ENCODE measurements around the gene SDC1.

SDC1 gene

GRCh38 chr2:20203072-20203471 lies 21.9 kb downstream of the SDC1 start:
- DNase-seq (no peak), ATAC-seq (ENCODE audit: insufficient read depth, low read depth) (no peak)
- no peaks in the 10 kb centered on the region for H3K4me1 ChIP-seq (ENCODE audit: insufficient read depth, low read length)
- H3K9me3 ChIP-seq (ENCODE audit: insufficient read depth, low read length, severe bottlenecking), result no peaks in the 10 kb centered on the region
- no peak overlapping the region for H3K4me2 ChIP-seq (ENCODE audit: insufficient read depth, low read length)
- H2AFZ ChIP-seq (ENCODE audit: low read depth, low read length), result no peak overlapping the region
- no peak overlapping the region for H3K9ac ChIP-seq (ENCODE audit: low read depth, low read length)
- no peaks in the 10 kb centered on the region for H3K36me3 ChIP-seq (ENCODE audit: insufficient read depth, low read length)
- TF ChIP-seq CTCF (IDR thresholded peaks at IDR 0.05; ENCODE audit: borderline replicate concordance, extremely low read depth, low read length, poor library complexity, severe bottlenecking) (no peak), EZH2 (IDR thresholded peaks at IDR 0.05; ENCODE audit: borderline replicate concordance, low read depth, low read length, severe bottlenecking) (no peak)
- peaks cover 6% of the 10 kb centered on the region; the same call in 1 of the 2 replicates for H4K20me1 ChIP-seq (ENCODE audit: insufficient read depth, low read length)
- H3K27ac ChIP-seq (ENCODE audit: low read length), result no peak overlapping the region
- H3K4me3 ChIP-seq (ENCODE audit: low read depth in 1 of 2, low read length in 2 of 2), result no peak overlapping the region
- no peaks in the 10 kb centered on the region for H3K27me3 ChIP-seq (ENCODE audit: insufficient read depth, low read length, poor library complexity)
- H3K79me2 ChIP-seq (ENCODE audit: insufficient read depth, low read length), result no peaks in the 10 kb centered on the region

- TF ChIP-seq EZH2 (IDR thresholded peaks at IDR 0.05; ENCODE audit: borderline replicate concordance, low read depth, low read length, severe bottlenecking), result no peak
- TF ChIP-seq CTCF (IDR thresholded peaks at IDR 0.05; ENCODE audit: borderline replicate concordance, extremely low read depth, low read length, poor library complexity, severe bottlenecking), result no peak
- no peak overlapping the region for H3K9ac ChIP-seq (ENCODE audit: low read depth, low read length)
- no peak for DNase-seq
- H3K36me3 ChIP-seq (ENCODE audit: insufficient read depth, low read length), result no peaks in the 10 kb centered on the region
- H3K4me3 ChIP-seq (ENCODE audit: low read depth in 1 of 2, low read length in 2 of 2), result no peak overlapping the region
- no peaks in the 10 kb centered on the region for H3K79me2 ChIP-seq (ENCODE audit: insufficient read depth, low read length)
- no peak overlapping the region for H2AFZ ChIP-seq (ENCODE audit: low read depth, low read length)
- no peak overlapping the region for H3K27ac ChIP-seq (ENCODE audit: low read length)
- peaks cover 6% of the 10 kb centered on the region; the same call in 1 of the 2 replicates for H4K20me1 ChIP-seq (ENCODE audit: insufficient read depth, low read length)
- H3K4me1 ChIP-seq (ENCODE audit: insufficient read depth, low read length), result no peaks in the 10 kb centered on the region
- no peaks in the 10 kb centered on the region for H3K9me3 ChIP-seq (ENCODE audit: insufficient read depth, low read length, severe bottlenecking)
- no peaks in the 10 kb centered on the region for H3K27me3 ChIP-seq (ENCODE audit: insufficient read depth, low read length, poor library complexity)
- ATAC-seq (ENCODE audit: insufficient read depth, low read depth), result no peak
- no peak overlapping the region for H3K4me2 ChIP-seq (ENCODE audit: insufficient read depth, low read length)
These were observed 23.3 kb downstream of the SDC1 start for GRCh38 chr2:20201671-20202070.

- no peak overlapping the region for H3K4me2 ChIP-seq (ENCODE audit: insufficient read depth, low read length)
- H3K27ac ChIP-seq (ENCODE audit: low read length), result no peak overlapping the region
- H4K20me1 ChIP-seq (ENCODE audit: insufficient read depth, low read length), result peaks cover 6% of the 10 kb centered on the region; the same call in 1 of the 2 replicates
- H3K36me3 ChIP-seq (ENCODE audit: insufficient read depth, low read length), result no peaks in the 10 kb centered on the region
- no peaks in the 10 kb centered on the region for H3K4me1 ChIP-seq (ENCODE audit: insufficient read depth, low read length)
- ATAC-seq (ENCODE audit: insufficient read depth, low read depth), result no peak
- TF ChIP-seq CTCF (IDR thresholded peaks at IDR 0.05; ENCODE audit: borderline replicate concordance, extremely low read depth, low read length, poor library complexity, severe bottlenecking) (no peak), EZH2 (IDR thresholded peaks at IDR 0.05; ENCODE audit: borderline replicate concordance, low read depth, low read length, severe bottlenecking) (no peak)
- no peaks in the 10 kb centered on the region for H3K79me2 ChIP-seq (ENCODE audit: insufficient read depth, low read length)
- no peak for DNase-seq
- no peak overlapping the region for H3K9ac ChIP-seq (ENCODE audit: low read depth, low read length)
- H3K27me3 ChIP-seq (ENCODE audit: insufficient read depth, low read length, poor library complexity), result no peaks in the 10 kb centered on the region
- H3K9me3 ChIP-seq (ENCODE audit: insufficient read depth, low read length, severe bottlenecking), result no peaks in the 10 kb centered on the region
- H2AFZ ChIP-seq (ENCODE audit: low read depth, low read length), result no peak overlapping the region
- no peak overlapping the region for H3K4me3 ChIP-seq (ENCODE audit: low read depth in 1 of 2, low read length in 2 of 2)
These were observed 24.0 kb downstream of the SDC1 start for GRCh38 chr2:20200697-20201555.
